Iris pigment epithelial cell (primary cell): ENCODE results near the gene NOS1.

Experiments used
- DNase-seq: peaks from one replicate; pipeline ENCODE4 v3.0.0-alpha.2; 2011; ENCODE audit warnings: low read depth

The NOS1 gene

GRCh38 chr12:117172168-117172567 is 189.3 kb downstream of the NOS1 start:
- DNase-seq, result no peak

- DNase-seq, result no peak
Observed at GRCh38 chr12:117171499-117172162, 189.8 kb downstream of the NOS1 start.

- no peak for DNase-seq
Observed at GRCh38 chr12:117169548-117169947, 191.9 kb downstream of the NOS1 start.

GRCh38 chr12:117168976-117169375 is 192.4 kb downstream of the NOS1 start:
- no peak for DNase-seq

GRCh38 chr12:117167769-117168168 is 193.7 kb downstream of the NOS1 start:
- peak; percentile 36 for DNase-seq

- DNase-seq, result no peak
Observed at GRCh38 chr12:117166107-117166506, 195.3 kb downstream of the NOS1 start.

GRCh38 chr12:117165342-117165741 is 196.1 kb downstream of the NOS1 start:
- DNase-seq, result no peak

- DNase-seq, result no peak
Observed at GRCh38 chr12:117162633-117163032, 198.8 kb downstream of the NOS1 start.

GRCh38 chr12:117162167-117162539 is 199.3 kb downstream of the NOS1 start:
- DNase-seq, result no peak

GRCh38 chr12:117161460-117162166 is 199.8 kb downstream of the NOS1 start:
- no peak for DNase-seq

- no peak for DNase-seq
Observed at GRCh38 chr12:117159674-117160073, 201.8 kb downstream of the NOS1 start.

GRCh38 chr12:117158911-117159553 is 202.4 kb downstream of the NOS1 start:
- DNase-seq, result peak; percentile 80
